SKM-1 treated with dmso at 0.1 percent for 144 hours (cell line): ENCODE data around the gene MGAM2.

ENCODE experiments used
- DNase-seq: peaks from one replicate; lab custom pipeline; 2025; ENCODE audit not compliant: unreplicated experiment; lab: John Stamatoyannopoulos, UW

Gene MGAM2

DNA sequence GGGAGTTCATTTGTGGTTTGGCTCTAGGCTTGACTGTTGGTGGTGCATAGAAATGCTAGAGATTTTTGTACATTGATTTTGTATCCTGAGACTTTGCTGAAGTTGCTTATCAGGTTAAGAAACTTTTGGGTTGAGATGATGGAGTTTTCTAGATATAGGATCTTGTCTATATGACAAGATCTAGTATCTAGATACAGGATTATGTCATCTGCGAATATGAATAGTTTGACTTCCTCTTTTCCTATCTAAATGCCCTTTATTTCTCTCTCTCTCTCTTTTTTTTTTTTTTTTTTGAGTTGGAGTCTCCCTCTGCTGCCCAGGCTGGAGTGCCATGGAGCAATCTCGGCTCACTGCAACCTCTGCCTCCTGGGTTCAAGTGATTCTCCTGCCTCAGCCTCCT is 62.9 kb downstream of the MGAM2 start:
- no peak for DNase-seq

- DNase-seq: no peak
Observed at GRCh38 chr7:142175594-142175993, 64.1 kb downstream of the MGAM2 start.

- no peak for DNase-seq
Observed at GRCh38 chr7:142176901-142177300, 65.4 kb downstream of the MGAM2 start.

DNA sequence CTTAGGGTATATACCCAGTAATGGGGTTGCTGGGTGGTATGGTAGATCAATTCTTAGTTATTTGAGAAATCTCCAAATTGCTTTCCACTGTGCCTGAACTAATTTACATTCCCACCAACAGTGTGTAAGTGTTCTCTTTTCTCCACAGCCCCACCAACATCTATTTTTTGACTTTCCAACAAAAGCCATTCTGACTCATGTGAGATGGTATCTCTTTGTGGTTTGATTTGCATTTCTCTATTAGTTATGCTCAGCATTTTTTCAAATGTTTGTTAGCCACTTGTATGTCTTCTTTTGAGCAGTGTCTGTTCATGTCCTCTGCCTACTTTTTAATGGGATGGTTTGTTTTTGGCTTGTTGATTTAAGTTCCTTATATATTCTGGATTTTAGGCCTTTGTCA is 66.4 kb downstream of the MGAM2 start:
- DNase-seq: no peak

DNA sequence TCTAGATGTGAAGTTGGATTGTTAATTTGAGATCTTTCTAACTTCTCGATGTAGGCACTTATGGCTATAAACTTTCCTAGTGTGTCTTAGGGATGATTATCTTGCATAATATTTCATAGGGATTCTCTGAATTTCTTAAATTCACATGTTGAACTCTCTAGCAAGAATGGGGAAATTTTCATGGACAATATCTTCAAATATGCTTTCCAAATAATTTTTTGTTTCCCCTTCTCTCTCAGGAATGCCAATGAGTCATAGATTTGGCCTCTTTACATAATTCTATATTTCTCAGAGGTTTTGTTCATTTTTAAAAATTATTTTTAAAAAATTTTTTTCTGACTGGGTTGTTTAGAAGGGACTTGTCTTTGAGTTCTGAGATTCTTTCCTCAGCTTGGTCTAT is 68.9 kb downstream of the MGAM2 start:
- no peak for DNase-seq

GRCh38 chr7:142181211-142181610 is 69.7 kb downstream of the MGAM2 start:
- no peak for DNase-seq

GRCh38 chr7:142181966-142182365 is 70.4 kb downstream of the MGAM2 start:
- DNase-seq: no peak

- DNase-seq: no peak
Observed at GRCh38 chr7:142185069-142185468, 73.6 kb downstream of the MGAM2 start.

DNA sequence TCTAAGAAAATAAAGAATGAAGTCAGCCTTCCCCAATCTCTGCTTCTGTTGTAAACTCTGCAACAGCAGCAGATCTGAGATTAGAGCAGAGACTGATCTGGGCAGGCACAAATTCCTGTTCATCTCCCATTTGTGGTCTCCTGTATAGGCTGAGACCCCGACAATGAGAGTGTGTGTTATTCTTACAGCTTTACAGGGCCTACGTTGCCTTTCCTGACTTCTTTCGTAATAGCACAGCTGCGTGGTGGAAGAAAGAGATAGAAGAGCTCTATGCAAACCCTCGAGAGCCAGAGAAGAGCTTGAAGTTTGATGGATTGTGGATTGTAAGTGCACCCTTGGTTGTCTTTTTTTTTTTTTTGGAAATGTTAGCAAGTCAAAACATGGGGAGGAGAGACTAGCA is 74.3 kb downstream of the MGAM2 start:
- peak; percentile 17 for DNase-seq

GRCh38 chr7:142188154-142188553 is 76.6 kb downstream of the MGAM2 start:
- DNase-seq: peak; percentile 24

- no peak for DNase-seq
Observed at GRCh38 chr7:142188846-142189245, 77.3 kb downstream of the MGAM2 start.

DNA sequence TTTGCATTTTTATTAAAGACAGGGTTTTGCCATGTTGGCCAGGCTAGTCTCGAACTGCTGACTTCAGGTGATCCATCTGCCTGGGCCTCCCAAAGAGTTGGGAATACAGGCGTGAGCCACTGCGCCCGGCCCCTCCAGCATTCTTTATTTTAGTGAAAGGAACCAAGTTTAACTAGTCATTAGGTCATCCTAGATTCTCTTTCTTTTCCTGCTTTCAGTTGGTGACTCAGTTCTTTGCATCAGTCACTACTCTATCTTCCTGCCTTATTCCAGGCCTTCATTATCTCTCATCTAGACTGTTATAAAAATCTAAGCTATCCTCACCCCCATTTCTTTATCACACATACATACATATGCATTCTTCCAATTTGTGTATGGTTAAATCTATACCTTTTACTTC is 82.7 kb downstream of the MGAM2 start:
- no peak for DNase-seq

DNA sequence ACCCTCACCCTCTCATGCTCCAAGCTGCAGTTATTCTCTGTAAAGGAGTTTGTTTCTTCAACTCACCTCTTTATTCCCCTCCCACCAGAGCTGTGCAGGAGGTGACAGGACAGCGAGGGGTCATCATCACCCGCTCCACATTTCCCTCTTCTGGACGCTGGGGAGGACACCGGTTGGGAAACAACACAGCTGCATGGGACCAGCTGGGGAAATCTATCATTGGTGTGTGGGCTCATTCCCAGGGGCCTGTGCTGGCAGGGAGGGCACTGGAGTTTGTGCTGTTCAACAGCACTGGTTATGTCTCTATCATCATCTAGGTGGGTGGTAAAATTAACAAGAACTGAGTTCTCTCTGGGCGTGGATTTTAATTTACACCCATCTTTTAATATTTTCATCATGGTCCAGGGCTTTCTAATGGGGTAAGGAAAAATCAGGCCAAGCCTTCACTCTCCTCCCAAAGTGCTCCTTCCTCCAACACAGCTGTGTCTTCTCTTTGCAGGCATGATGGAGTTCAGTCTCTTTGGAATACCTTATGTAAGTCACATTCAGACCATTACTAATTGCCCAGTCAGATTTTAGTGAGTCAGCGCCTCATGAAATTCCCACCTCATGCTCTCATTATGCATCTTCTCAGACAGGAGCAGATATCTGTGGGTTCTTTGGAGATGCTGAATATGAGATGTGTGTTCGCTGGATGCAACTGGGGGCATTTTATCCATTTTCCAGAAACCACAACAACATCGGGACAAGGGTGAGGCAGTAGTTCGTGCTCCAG is 84.7 kb downstream of the MGAM2 start:
- DNase-seq: no peak

- DNase-seq: no peak
Observed at GRCh38 chr7:142200206-142200605, 88.7 kb downstream of the MGAM2 start.

- no peak for DNase-seq
Observed at GRCh38 chr7:142228537-142229104, 117.1 kb downstream of the MGAM2 start.

DNA sequence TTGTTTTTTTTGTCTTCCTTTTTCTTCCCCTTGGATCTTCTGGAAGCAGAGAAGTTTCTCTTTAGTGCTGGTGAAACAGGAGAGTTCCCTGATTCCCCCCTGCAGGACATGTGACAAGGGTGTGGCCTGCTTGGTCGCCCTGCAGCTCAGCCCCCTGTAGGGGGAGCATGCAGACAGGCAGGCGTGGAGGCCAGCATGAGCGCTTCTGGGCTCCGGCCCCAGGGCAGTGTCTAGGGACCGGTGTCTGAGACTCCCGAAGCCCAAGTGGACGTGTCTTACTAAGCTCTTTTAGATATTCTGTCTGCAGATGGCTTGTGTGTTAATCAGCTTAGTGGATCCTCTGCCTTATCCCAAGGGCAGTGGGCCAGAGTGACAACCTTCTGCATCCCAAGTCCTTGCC is 120.2 kb downstream of the MGAM2 start:
- peak; percentile 15 for DNase-seq

DNA sequence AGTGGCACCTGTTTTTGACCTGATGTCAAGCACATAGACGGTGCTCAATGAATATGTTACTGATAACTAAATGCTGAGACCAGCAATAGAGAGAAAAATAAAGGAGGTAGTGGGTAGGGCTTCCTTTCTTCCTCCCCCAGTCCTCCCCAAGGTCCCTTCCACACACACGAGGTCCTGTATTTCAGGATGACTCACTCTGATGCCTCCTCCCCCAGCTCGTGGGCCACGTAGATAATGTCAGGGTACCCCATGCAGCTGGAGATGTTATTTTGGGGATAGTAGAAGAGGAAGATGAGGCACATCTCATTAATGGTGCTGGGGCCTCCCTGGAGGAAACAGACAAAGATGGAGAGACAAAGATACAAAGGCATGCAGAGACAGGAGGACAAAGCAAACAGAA is 129.0 kb downstream of the MGAM2 start:
- DNase-seq: no peak

DNA sequence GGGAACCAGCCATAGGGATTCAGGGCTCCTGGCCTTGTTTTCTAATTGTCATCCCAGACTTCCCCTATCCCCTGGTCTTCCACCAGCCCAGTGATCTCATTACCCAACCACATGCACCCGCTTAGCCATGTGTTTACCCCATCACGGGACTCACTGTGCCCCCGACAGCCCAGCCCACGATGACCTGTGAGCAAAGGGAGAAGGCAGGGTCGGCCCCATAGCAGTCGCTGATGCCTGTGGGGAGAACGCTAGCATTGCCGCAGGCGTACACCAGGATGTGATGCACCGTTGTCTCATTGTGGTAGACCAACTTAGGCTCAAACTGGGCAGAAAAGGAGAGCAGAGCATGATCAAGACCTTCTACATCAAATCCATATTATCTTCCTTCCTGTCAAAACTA is 132.3 kb downstream of the MGAM2 start:
- DNase-seq: no peak

DNA sequence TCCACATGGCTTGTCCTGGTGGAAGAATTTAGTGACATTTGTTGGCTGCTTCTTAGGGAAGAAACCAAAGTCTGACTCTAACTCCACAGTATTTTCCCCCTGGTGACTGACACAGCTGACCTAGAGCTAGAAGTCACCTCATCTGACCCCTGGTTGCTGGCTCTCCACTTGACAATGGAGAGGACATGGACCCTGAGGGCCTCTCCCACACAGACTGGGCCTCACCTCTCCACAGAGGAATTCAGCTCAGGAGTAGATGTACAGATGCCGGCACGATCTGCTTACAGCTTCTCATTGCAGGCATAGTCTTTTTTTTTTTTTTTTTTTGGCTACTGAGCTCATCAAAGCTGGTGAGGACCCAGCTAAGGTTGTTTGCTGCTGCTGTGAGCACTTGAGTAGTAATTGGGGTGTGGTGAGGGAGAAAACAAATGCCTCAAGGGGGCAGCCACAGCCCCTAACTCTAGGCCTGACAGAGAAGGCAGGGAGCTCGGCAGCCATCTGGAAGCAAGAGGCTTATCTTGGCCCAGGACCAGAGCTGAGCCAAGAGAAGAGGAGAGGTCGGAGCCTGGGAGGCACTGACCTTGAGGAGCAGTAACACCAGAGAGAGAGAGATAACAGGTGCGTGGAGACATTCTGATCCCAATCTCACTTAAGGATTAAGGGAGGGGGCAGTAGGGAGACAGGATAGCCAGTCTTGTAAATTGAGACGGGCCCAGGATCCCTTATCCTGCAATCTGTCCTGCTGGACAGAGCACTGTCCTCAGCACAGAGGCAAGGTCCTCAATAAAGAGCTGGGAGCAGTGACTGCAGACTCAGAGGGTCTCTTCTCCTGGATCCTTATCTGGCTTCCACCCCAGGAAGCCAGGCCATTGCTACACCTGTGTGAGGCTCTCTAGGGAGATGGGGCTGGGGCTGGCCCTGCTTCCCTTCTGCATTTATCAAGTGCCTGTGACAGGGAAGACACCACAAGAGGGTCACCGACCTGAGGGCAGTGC is 136.9 kb downstream of the MGAM2 start:
- no peak for DNase-seq

GRCh38 chr7:142249918-142250317 is 138.4 kb downstream of the MGAM2 start:
- no peak for DNase-seq

- no peak for DNase-seq
Observed at GRCh38 chr7:142250705-142251104, 139.2 kb downstream of the MGAM2 start.

DNA sequence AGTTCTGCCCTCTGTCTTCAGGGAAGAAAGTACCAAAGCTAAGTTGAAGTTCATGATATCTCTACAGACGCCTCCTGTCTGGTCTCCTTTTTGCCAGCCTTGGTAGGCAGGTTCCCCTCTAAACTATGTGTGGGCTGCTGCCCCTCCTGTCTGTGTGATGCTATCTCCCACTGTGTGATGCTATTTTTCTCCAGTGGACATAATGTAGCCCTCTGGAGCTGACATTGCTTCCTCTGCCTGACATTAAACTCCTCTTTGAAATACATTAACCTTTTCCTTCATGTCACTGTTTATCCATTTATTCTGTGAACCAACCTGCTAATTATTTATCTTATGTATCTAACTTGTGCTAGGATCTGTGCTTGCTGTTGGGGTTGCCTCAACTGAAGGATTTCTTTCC is 146.4 kb downstream of the MGAM2 start, which contains the start of gene PRSS58:
Gene PRSS58, minus strand, starts transcription at position 101 of the 400 bp plus-strand sequence. CDS start 351 bp downstream, outside the sequence.
- DNase-seq: no peak
